ENCODE measurements around the gene C6orf47. TPM values are rescaled to one million over a fixed set of nuclear protein-coding genes. Genes with fewer than 3 reads are reported as not detected.

C6orf47 gene
- total RNA-seq, 2 experiments from 2014 or later, result 9.6 to 10.5 TPM

DNA sequence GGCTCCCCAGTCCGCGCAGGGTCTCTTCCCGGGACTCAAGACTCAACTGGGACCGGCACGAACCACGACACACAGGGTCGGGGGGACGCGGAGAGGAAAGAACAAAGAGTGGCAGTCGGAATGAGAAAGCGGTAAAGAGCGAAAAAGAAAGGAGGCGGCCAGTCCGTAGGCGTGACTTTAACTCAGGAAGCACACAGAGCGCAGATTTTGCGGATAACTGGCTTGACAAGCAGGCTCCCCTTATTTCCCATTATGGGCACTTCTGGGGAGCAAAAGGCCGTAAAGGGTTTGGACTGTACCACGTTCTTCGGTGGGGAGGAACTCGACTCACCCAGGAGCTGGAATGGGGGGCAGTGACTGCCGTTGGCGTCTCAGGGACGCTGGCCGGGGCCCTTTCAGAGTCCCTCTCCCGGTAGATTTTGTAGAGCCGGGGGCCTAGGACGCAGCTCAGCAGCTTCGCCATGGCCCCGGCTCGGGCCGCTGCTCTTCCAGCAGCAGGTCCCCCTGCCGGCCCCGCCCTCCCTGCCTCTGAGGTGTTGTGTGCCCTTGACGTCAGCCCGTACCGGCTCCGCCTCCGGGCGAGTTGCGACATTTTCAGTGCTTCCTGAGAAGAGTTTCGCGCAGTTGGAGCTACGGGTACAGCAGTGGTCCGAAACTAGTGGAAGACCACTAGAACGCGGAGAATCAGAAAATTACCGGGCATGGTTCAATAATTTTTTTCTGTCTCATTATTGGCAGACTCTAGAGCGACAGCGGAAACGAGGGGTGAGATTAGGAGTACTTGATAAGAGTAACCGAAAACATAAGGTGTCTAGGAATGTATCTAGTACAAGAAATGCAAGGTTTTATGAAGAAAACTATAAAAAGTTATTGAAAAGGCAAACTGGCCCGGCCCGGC lies 42.5 kb upstream of the C6orf47 start, which contains the start of gene ABHD16A:
ABHD16A (minus strand) TSS at position 506 of the 898 bp plus-strand sequence; CDS start at position 463, 43 bp downstream.
- Histone ChIP-seq H3K36me3 (ENCODE audit: insufficient read depth, low read length) (peaks cover 15% of the 10 kb centered on the region), H3K9me3 (ENCODE audit: control insufficient read depth in 1 of 2, insufficient read depth in 1 of 2, low read length in 2 of 2) (no peaks in the 10 kb centered on the region), H3K4me3 (ENCODE audit: low read length) (peak within 1 kb of the TSS; percentile 67), H3K27me3 (ENCODE audit: control insufficient read depth in 1 of 2, insufficient read depth in 2 of 2, low read length in 2 of 2) (no peaks in the 10 kb centered on the region), H3K4me1 (ENCODE audit: insufficient read depth, low read length) (peaks cover 35% of the 10 kb centered on the region), H3K27ac (ENCODE audit: low read depth in 1 of 2, low read length in 2 of 2) (peak within 1 kb of the TSS; percentile 95 to 98)
- Mint-ChIP-seq H3K4me3 (peak within 1 kb of the TSS; percentile 94), H3K27me3 (no peaks in the 10 kb centered on the region), H3K4me1 (ENCODE audit: low read depth) (peaks cover 32% of the 10 kb centered on the region), H3K36me3 (ENCODE audit: low read depth) (peaks cover 33% of the 10 kb centered on the region), H3K9me3 (no peaks in the 10 kb centered on the region), H3K27ac (peak within 1 kb of the TSS; percentile 94)
- TF ChIP-seq, protein P1, sequence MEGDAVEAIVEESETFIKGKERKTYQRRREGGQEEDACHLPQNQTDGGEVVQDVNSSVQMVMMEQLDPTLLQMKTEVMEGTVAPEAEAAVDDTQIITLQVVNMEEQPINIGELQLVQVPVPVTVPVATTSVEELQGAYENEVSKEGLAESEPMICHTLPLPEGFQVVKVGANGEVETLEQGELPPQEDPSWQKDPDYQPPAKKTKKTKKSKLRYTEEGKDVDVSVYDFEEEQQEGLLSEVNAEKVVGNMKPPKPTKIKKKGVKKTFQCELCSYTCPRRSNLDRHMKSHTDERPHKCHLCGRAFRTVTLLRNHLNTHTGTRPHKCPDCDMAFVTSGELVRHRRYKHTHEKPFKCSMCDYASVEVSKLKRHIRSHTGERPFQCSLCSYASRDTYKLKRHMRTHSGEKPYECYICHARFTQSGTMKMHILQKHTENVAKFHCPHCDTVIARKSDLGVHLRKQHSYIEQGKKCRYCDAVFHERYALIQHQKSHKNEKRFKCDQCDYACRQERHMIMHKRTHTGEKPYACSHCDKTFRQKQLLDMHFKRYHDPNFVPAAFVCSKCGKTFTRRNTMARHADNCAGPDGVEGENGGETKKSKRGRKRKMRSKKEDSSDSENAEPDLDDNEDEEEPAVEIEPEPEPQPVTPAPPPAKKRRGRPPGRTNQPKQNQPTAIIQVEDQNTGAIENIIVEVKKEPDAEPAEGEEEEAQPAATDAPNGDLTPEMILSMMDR (IDR thresholded peaks at IDR 0.05), result no peak
- ChIA-PET CTCF (interaction anchor here (1.1 to 1.8 kb wide), 5 partner anchors 22 to 130 kb away, joined by 3 to 10 read pairs (median 3); partner anchors contain the start of genes DDAH2 and LY6G5C), POLR2A (interaction anchor here (0.5 to 2.6 kb wide), 38 partner anchors 9 to 1161 kb away, joined by 3 to 22 read pairs (median 5); partner anchors contain the start of genes BAG6, C6orf47, CSNK2B and DDAH2)
- peak; percentile 91 for ATAC-seq (ENCODE audit: poor library complexity)
- intact Hi-C loops (cut with DNase I, micrococcal nuclease), result loop anchor here (1.0 to 5.0 kb wide), 5 partner anchors 34 to 51 kb away; partner anchors contain the start of genes BAG6 (in 1 of the 2), CLIC1 (in 1 of the 2), CSNK2B (in 1 of the 2) and GPANK1 (in 1 of the 2)
- DNase-seq, result peak; percentile 94 to 99 (median 97)

DNA sequence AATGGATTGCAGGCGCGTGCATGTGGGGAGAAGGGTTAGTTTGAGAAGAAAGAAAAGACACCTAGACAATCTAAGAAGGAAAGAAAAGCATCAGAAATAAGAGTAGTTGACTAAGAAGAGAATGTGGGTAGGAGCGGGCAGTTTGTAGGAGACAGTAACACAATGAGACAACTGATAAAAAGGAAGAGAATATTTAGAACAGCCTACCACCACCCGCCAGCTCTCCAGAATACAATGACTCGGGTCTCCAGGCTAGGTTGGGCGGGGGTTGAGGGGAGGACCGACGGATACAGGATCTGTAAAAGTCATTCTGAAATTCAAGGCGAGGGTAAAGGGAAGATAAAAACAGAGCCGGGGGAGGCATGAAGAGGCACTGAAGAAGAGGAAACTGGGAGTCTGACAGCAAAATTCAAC lies 41.8 kb upstream of the C6orf47 start:
- ATAC-seq (ENCODE audit: poor library complexity) (peak; percentile 7), DNase-seq (no peak)
- Mint-ChIP-seq H3K36me3 (ENCODE audit: low read depth) (peaks cover 40% of the 10 kb centered on the region), H3K27ac (peak overlapping the region; percentile 94), H3K4me1 (ENCODE audit: low read depth) (peaks cover 39% of the 10 kb centered on the region), H3K4me3 (peak overlapping the region; percentile 94), H3K27me3 (no peaks in the 10 kb centered on the region), H3K9me3 (no peaks in the 10 kb centered on the region)
- ChIA-PET CTCF (interaction anchor here (1.1 to 1.5 kb wide), 2 partner anchors 21 to 39 kb away, joined by 3 to 10 read pairs; partner anchors contain the start of gene LY6G5C), POLR2A (interaction anchor here (0.6 to 2.6 kb wide), 20 partner anchors 9 to 1160 kb away, joined by 3 to 22 read pairs (median 8); partner anchors contain the start of genes BAG6, CSNK2B, DDAH2 and DDX39B)
- peak overlapping the region; percentile 67 for H3K4me3 ChIP-seq (ENCODE audit: low read length)
- no peaks in the 10 kb centered on the region for H3K27me3 ChIP-seq (ENCODE audit: control insufficient read depth in 1 of 2, insufficient read depth in 2 of 2, low read length in 2 of 2)
- TF ChIP-seq, protein P1 (IDR thresholded peaks at IDR 0.05), result no peak
- intact Hi-C loops (cut with DNase I, micrococcal nuclease), result loop anchor here (2.0 to 5.0 kb wide), 3 partner anchors 35 to 38 kb away; partner anchors contain the start of genes CLIC1 (in 1 of the 2) and GPANK1 (in 1 of the 2)
- peak overlapping the region; percentile 95 to 98 for H3K27ac ChIP-seq (ENCODE audit: low read depth in 1 of 2, low read length in 2 of 2)
- H3K4me1 ChIP-seq (ENCODE audit: insufficient read depth, low read length), result peaks cover 35% of the 10 kb centered on the region
- H3K9me3 ChIP-seq (ENCODE audit: control insufficient read depth in 1 of 2, insufficient read depth in 1 of 2, low read length in 2 of 2), result no peaks in the 10 kb centered on the region
- H3K36me3 ChIP-seq (ENCODE audit: insufficient read depth, low read length), result peaks cover 20% of the 10 kb centered on the region

Data from CD4-positive, alpha-beta T cell (primary cell).